ENCODE results near the gene SSRP1. TPM values are rescaled to one million over a fixed set of nuclear protein-coding genes. Genes with fewer than 3 reads are reported as not detected.

SSRP1 gene
- total RNA-seq, 1 donor from 2014 or later: 85.4 TPM

DNA sequence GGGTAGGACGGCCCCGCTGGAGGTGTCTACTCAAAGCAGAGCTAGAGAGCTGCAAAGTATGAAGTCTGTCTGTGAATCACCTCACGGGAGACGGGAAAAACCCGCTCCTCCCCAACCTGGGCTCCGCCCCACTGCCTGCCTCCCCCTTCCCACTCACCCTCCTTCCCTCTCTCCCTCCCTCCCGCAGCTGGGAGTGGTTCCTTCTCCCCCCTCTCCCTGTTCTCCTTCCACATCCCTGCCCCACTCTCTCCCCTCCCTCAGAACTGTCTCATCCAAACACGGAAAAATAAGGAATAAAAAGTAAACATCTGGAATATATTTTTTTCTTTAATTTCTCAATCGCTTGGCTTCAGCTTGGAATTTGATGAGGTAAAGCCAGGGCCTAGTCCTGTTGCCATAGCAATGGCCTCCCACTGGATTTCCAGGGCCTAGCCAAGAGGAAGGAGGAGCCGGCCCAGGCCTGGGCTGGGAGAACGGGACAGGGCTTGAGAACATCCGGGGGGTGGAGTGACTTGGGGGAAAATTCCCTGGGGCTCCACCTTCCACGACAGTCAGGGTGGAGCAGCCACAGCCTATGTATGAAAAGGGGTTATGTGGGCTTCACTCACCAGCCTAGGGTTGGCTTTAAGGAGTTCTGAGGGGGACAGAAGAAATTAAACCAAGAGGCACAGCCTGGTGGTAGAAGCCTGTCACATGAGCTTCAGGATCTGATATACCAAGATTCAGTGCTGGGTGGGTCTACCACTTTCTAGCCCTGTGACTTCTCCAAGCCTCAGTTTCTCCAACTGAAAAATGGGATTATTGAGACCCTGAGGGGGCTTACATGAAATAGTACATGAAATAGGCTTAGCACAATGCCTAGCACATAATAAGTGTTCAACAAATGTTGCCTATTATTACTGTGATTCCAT, 13.2 kb downstream of the SSRP1 start:
- peak in 1 of 2 donors; percentile 99 for DNase-seq (ENCODE audit: extremely low spot score in 2 of 2)
- Histone ChIP-seq H3K36me3 (peaks cover 0 to 37% of the 10 kb centered on the region in 2 donors), H3K4me1 (peaks cover 79% of the 10 kb centered on the region), H3K27me3 (no peaks in the 10 kb centered on the region), H3K27ac (peak overlapping the region; percentile 98), H3K9me3 (no peaks in the 10 kb centered on the region), H3K4me3 (peak overlapping the region; percentile 89 to 96)
- TF ChIP-seq, protein P1, sequence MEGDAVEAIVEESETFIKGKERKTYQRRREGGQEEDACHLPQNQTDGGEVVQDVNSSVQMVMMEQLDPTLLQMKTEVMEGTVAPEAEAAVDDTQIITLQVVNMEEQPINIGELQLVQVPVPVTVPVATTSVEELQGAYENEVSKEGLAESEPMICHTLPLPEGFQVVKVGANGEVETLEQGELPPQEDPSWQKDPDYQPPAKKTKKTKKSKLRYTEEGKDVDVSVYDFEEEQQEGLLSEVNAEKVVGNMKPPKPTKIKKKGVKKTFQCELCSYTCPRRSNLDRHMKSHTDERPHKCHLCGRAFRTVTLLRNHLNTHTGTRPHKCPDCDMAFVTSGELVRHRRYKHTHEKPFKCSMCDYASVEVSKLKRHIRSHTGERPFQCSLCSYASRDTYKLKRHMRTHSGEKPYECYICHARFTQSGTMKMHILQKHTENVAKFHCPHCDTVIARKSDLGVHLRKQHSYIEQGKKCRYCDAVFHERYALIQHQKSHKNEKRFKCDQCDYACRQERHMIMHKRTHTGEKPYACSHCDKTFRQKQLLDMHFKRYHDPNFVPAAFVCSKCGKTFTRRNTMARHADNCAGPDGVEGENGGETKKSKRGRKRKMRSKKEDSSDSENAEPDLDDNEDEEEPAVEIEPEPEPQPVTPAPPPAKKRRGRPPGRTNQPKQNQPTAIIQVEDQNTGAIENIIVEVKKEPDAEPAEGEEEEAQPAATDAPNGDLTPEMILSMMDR (IDR thresholded peaks at IDR 0.05): no peak
- peak; percentile 89 to 92 for TF ChIP-seq POLR2AphosphoS5 (IDR thresholded peaks at IDR 0.05; ENCODE audit: insufficient read depth in 1 of 2, low read depth in 1 of 2)
- peak in 1 of 2 donors; percentile 76 for TF ChIP-seq POLR2A (IDR thresholded peaks at IDR 0.05)
- intact Hi-C loops (cut with DNase I): loop anchor here (10.0 kb wide), 1 partner anchor 322 kb away; the partner anchor contains the start of gene YPEL4

DNA sequence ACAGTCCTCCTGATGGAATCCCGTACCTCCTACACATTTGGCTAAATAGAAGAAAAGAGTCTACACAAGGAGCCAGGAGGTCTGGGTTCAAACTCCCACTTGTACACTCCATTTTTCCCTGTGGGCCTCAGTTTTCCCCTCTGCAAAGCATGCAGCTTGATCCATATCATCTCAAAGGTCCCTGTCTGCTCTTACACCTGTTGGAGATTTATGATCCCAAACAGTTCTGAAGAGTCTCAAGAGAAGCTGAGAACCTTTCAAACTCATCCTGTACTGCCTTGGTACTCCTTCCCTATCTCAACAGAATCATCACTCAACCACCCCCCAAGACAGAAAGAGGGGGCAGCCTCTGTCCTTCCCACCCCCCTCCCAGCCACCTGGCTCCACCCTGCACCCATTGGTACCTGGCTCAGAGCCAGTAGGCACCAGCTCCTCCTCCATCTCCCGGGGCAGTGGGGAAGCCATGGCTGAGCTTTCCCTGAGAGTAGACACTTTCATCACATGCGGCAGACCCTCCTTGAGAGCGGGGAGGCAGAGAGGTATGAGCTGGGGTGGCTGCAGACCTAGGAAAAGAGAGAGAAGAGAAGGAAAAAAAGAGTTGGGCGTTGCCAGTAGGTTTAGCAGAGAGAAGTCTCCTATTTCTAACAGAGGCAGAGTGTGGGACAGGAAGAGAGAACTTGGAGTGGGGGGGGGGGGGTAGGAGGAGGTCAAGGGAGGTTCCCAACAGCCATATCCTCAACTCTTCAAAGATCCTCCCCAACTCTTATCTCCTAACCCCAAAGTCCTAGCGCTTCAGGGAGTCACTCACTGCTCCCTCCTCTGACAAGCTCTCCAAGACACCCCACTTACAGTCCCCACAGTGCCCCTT, 14.1 kb downstream of the SSRP1 start:
- no peak for DNase-seq (ENCODE audit: extremely low spot score in 2 of 2)
- peak overlapping the region; percentile 98 for H3K27ac ChIP-seq
- no peaks in the 10 kb centered on the region for H3K9me3 ChIP-seq
- H3K27me3 ChIP-seq: no peaks in the 10 kb centered on the region
- no peak for TF ChIP-seq POLR2AphosphoS5 (IDR thresholded peaks at IDR 0.05; ENCODE audit: insufficient read depth in 1 of 2, low read depth in 1 of 2)
- no peak for TF ChIP-seq POLR2A (IDR thresholded peaks at IDR 0.05)
- TF ChIP-seq, protein P1 (IDR thresholded peaks at IDR 0.05): no peak
- peaks cover 85% of the 10 kb centered on the region for H3K4me1 ChIP-seq
- peaks cover 0 to 37% of the 10 kb centered on the region in 2 donors for H3K36me3 ChIP-seq
- peak overlapping the region; percentile 89 to 96 for H3K4me3 ChIP-seq
- intact Hi-C loops (cut with DNase I): loop anchor here (10.0 kb wide), 1 partner anchor 323 kb away; the partner anchor contains the start of gene YPEL4

DNA sequence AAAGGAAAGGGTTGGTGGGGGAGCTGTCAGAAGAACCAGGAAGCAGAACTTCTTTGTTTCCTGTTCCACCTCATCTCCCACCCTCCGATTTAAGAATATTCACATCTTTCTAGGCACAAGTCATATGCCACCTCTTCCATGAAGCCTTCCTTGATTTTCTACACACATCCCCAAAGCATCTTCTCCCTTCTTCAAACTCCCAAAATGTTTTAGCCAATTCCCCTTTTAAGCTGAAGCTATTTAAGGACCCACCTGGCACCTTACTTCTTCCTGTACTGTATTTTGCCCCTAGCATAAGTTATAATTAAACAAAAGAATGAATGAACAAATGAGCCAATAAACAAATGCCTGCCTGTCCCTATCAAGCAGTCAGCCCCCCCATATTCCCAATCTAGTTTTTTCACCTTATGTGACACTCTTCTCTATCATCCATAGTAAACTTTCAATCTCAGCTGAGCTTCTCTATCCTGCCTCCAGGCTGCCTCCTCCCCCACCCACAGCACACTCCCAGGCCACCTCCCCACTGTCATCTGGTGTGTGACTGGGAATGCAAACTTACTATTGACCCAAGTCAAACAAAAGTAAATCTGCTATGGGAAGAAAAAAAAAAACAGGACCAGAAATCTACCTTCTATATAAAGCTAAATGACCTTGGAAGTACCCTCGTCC, 14.8 kb downstream of the SSRP1 start:
- Histone ChIP-seq H3K36me3 (peaks cover 0 to 41% of the 10 kb centered on the region in 2 donors), H3K4me1 (peaks cover 85% of the 10 kb centered on the region), H3K9me3 (no peaks in the 10 kb centered on the region), H3K27ac (peak overlapping the region; percentile 98), H3K4me3 (peak overlapping the region; percentile 89 to 96), H3K27me3 (no peaks in the 10 kb centered on the region)
- intact Hi-C loops (cut with DNase I): loop anchor here (10.0 kb wide), 1 partner anchor 324 kb away; the partner anchor contains the start of gene YPEL4
- DNase-seq (ENCODE audit: extremely low spot score in 2 of 2): no peak
- TF ChIP-seq POLR2AphosphoS5 (IDR thresholded peaks at IDR 0.05; ENCODE audit: insufficient read depth in 1 of 2, low read depth in 1 of 2): no peak
- no peak for TF ChIP-seq POLR2A (IDR thresholded peaks at IDR 0.05)
- TF ChIP-seq, protein P1 (IDR thresholded peaks at IDR 0.05): no peak

- no peak for TF ChIP-seq POLR2AphosphoS5 (IDR thresholded peaks at IDR 0.05; ENCODE audit: insufficient read depth in 1 of 2, low read depth in 1 of 2)
- TF ChIP-seq, protein P1 (IDR thresholded peaks at IDR 0.05): no peak
- no peak for TF ChIP-seq POLR2A (IDR thresholded peaks at IDR 0.05)
- intact Hi-C loops (cut with DNase I): loop anchor here (10.0 kb wide), 1 partner anchor 325 kb away; the partner anchor contains the start of gene YPEL4
- peaks cover 0 to 47% of the 10 kb centered on the region in 2 donors for H3K36me3 ChIP-seq
Measured at GRCh38 chr11:57320067-57320718, 15.5 kb downstream of the SSRP1 start.

More at GRCh38 chr11:57320067-57320718, 15.5 kb downstream of the SSRP1 start:
- H3K27me3 ChIP-seq: no peaks in the 10 kb centered on the region
- DNase-seq (ENCODE audit: extremely low spot score in 2 of 2): no peak
- H3K27ac ChIP-seq: peak overlapping the region; percentile 98
- peak overlapping the region in 1 of 2 donors; percentile 14 for H3K4me3 ChIP-seq
- H3K9me3 ChIP-seq: no peaks in the 10 kb centered on the region
- peaks cover 84% of the 10 kb centered on the region for H3K4me1 ChIP-seq
